HepG2 (cell line): ENCODE measurements around the gene PPP4C. TPM values are rescaled to one million over a fixed set of nuclear protein-coding genes. Genes with fewer than 3 reads are reported as not detected.

ENCODE experiments used
- ATF7-NPFF ChIP-seq: sonication (generic); formaldehyde crosslinking; IDR thresholded peaks from 2 replicates; pipeline ENCODE4 v1.8.1; 2023; ENCODE audit warnings: mild to moderate bottlenecking, low read depth, missing genetic modification reagents, moderate library complexity
- DNMT1 ChIP-seq: sonication (generic); formaldehyde crosslinking; IDR thresholded peaks from 2 replicates; pipeline ENCODE4 v1.5.1; 2020; ENCODE audit warnings: mild to moderate bottlenecking, missing genetic modification reagents
- NKX3-1 ChIP-seq: sonication (generic); formaldehyde crosslinking; IDR thresholded peaks from 2 replicates; pipeline ENCODE4 v1.5.0; 2020; ENCODE audit warnings: missing genetic modification reagents
- RARA ChIP-seq: IDR thresholded peaks from 2 replicates; pipeline ENCODE4 v1.6.1; 2016; ENCODE audit warnings: missing genetic modification reagents, missing compliant biosample characterization
- RCOR2 ChIP-seq: IDR thresholded peaks from 2 replicates; pipeline ENCODE4 v1.6.1; 2016; ENCODE audit warnings: missing biosample characterization, missing genetic modification reagents
- ZBTB20 ChIP-seq: sonication (generic); formaldehyde crosslinking; IDR thresholded peaks from 2 replicates; pipeline ENCODE4 v1.8.1; 2023; ENCODE audit warnings: missing genetic modification reagents, low read depth, mild to moderate bottlenecking, borderline replicate concordance
- ZEB1 ChIP-seq: IDR thresholded peaks from 2 replicates; pipeline ENCODE4 v1.6.1; 2012; ENCODE audit warnings: mild to moderate bottlenecking, low read depth, inconsistent platforms; ENCODE audit not compliant: insufficient replicate concordance
- ZNF224 ChIP-seq: sonication (generic); formaldehyde crosslinking; IDR thresholded peaks from 2 replicates; pipeline ENCODE4 v1.5.0; 2020; ENCODE audit warnings: mild to moderate bottlenecking, missing genetic modification reagents
- ZNF276 ChIP-seq: sonication (generic); formaldehyde crosslinking; IDR thresholded peaks from 2 replicates; pipeline ENCODE4 v1.4.0; 2020; ENCODE audit warnings: mild to moderate bottlenecking, low read depth, missing genetic modification reagents
- ZNF792 ChIP-seq: IDR thresholded peaks from 2 replicates; pipeline ENCODE4 v1.6.1; 2016
- polyA plus RNA-seq, 8 experiments: library from polyadenylated mRNA; depleted of rRNA in 3 of 8; stranded (reverse) in 7 of 8; unstranded in 1 of 8; fragments of >200 nt; fragmentation: Illumina TruSeq in 4 of 8; extraction: Trizol in 4 of 8; gene quantifications; 2 replicates each; pipeline versions ENCODE4 v1.2.1 to v1.2.3, GENCODE V29; 2011 to 2016; ENCODE audit warnings: low read depth in 4 of 8, missing spikeins in 1 of 8, mixed read lengths in 1 of 8; ENCODE audit not compliant: insufficient read depth in 1 of 8
- total RNA-seq, 5 experiments: library from RNA; depleted of rRNA; stranded (reverse); fragments of >200 nt; fragmentation: Illumina TruSeq; extraction: Trizol; gene quantifications; 2 replicates each; pipeline ENCODE4 v1.2.3, GENCODE V29; 2016; ENCODE audit warnings: low read depth in 1 of 5
- TF ChIP-seq, protein P1 (sequence below): sonication (generic); formaldehyde crosslinking; conservative IDR thresholded peaks from 2 replicates; pipeline ENCODE4 v1.8.1; 2023; ENCODE audit warnings: missing genetic modification reagents
- TF ChIP-seq, protein P2 (sequence below), 2 experiments: fragments of 450-650 bp in 1 of 2; sonication (generic) in 1 of 2; formaldehyde crosslinking in 1 of 2; IDR thresholded peaks; 2 replicates each; pipeline versions ENCODE4 v1.6.1 to v1.8.0; 2016 to 2022; ENCODE audit warnings: antibody characterized with exemption in 1 of 2, mild to moderate bottlenecking in 1 of 2, missing genetic modification reagents in 1 of 2
- TF ChIP-seq, protein P3 (sequence below): sonication (generic); formaldehyde crosslinking; IDR thresholded peaks from 2 replicates; pipeline ENCODE4 v1.4.0; 2020; ENCODE audit warnings: missing genetic modification reagents, borderline replicate concordance

PPP4C gene
- total and polyA plus RNA-seq, 2 of the 13 experiments (the other 11 are each of a cell fraction or from before 2014, with no cell fraction given): 176 to 220 TPM

GRCh38 chr16:30092373-30093010, 16.7 kb downstream of the PPP4C start (continued):
- TF ChIP-seq, protein P1, sequence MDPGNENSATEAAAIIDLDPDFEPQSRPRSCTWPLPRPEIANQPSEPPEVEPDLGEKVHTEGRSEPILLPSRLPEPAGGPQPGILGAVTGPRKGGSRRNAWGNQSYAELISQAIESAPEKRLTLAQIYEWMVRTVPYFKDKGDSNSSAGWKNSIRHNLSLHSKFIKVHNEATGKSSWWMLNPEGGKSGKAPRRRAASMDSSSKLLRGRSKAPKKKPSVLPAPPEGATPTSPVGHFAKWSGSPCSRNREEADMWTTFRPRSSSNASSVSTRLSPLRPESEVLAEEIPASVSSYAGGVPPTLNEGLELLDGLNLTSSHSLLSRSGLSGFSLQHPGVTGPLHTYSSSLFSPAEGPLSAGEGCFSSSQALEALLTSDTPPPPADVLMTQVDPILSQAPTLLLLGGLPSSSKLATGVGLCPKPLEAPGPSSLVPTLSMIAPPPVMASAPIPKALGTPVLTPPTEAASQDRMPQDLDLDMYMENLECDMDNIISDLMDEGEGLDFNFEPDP (CRISPR knock-in tag): no peak
- TF ChIP-seq, protein P2, sequence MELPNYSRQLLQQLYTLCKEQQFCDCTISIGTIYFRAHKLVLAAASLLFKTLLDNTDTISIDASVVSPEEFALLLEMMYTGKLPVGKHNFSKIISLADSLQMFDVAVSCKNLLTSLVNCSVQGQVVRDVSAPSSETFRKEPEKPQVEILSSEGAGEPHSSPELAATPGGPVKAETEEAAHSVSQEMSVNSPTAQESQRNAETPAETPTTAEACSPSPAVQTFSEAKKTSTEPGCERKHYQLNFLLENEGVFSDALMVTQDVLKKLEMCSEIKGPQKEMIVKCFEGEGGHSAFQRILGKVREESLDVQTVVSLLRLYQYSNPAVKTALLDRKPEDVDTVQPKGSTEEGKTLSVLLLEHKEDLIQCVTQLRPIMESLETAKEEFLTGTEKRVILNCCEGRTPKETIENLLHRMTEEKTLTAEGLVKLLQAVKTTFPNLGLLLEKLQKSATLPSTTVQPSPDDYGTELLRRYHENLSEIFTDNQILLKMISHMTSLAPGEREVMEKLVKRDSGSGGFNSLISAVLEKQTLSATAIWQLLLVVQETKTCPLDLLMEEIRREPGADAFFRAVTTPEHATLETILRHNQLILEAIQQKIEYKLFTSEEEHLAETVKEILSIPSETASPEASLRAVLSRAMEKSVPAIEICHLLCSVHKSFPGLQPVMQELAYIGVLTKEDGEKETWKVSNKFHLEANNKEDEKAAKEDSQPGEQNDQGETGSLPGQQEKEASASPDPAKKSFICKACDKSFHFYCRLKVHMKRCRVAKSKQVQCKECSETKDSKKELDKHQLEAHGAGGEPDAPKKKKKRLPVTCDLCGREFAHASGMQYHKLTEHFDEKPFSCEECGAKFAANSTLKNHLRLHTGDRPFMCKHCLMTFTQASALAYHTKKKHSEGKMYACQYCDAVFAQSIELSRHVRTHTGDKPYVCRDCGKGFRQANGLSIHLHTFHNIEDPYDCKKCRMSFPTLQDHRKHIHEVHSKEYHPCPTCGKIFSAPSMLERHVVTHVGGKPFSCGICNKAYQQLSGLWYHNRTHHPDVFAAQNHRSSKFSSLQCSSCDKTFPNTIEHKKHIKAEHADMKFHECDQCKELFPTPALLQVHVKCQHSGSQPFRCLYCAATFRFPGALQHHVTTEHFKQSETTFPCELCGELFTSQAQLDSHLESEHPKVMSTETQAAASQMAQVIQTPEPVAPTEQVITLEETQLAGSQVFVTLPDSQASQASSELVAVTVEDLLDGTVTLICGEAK (IDR thresholded peaks at IDR 0.05): no peak
- TF ChIP-seq, protein P2 (CRISPR knock-in tag; IDR thresholded peaks at IDR 0.05): peak; percentile 13
- TF ChIP-seq NKX3-1 (CRISPR knock-in tag): no peak
- TF ChIP-seq RARA (CRISPR knock-in tag): peak; percentile 63
- TF ChIP-seq ZBTB20 (CRISPR knock-in tag): no peak
- 0 out of 2 replicates have a peak, but pooled peaks have one; percentile 23 for TF ChIP-seq ZNF224 (CRISPR knock-in tag)
- TF ChIP-seq ATF7-NPFF: peak; percentile 62; the same call in 1 of the 2 replicates
- TF ChIP-seq ZEB1: peak; percentile 39
- TF ChIP-seq DNMT1 (CRISPR knock-in tag): peak; percentile 65
- TF ChIP-seq ZNF792 (CRISPR knock-in tag): 0 out of 2 replicates have a peak, but pooled peaks have one; percentile 56
- TF ChIP-seq RCOR2: peak; percentile 92; the same call in 1 of the 2 replicates
- TF ChIP-seq, protein P3, sequence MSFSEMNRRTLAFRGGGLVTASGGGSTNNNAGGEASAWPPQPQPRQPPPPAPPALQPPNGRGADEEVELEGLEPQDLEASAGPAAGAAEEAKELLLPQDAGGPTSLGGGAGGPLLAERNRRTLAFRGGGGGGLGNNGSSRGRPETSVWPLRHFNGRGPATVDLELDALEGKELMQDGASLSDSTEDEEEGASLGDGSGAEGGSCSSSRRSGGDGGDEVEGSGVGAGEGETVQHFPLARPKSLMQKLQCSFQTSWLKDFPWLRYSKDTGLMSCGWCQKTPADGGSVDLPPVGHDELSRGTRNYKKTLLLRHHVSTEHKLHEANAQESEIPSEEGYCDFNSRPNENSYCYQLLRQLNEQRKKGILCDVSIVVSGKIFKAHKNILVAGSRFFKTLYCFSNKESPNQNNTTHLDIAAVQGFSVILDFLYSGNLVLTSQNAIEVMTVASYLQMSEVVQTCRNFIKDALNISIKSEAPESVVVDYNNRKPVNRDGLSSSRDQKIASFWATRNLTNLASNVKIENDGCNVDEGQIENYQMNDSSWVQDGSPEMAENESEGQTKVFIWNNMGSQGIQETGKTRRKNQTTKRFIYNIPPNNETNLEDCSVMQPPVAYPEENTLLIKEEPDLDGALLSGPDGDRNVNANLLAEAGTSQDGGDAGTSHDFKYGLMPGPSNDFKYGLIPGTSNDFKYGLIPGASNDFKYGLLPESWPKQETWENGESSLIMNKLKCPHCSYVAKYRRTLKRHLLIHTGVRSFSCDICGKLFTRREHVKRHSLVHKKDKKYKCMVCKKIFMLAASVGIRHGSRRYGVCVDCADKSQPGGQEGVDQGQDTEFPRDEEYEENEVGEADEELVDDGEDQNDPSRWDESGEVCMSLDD (CRISPR knock-in tag): peak; percentile 82; the same call in 1 of the 2 replicates
- TF ChIP-seq ZNF276 (CRISPR knock-in tag): 0 out of 2 replicates have a peak, but pooled peaks have one; percentile 76
